GM13976 (cell line): ENCODE measurements around the gene SLC8A1.

ENCODE experiments used
- DNase-seq: peaks from one replicate; pipeline ENCODE4 v3.0.0; 2012; ENCODE audit warnings: low spot score
- CTCF ChIP-seq: IDR thresholded peaks from 2 replicates; pipeline ENCODE4 v1.5.1; 2012; ENCODE audit warnings: borderline replicate concordance, mild to moderate bottlenecking; ENCODE audit not compliant: insufficient read depth; ENCODE audit errors: extremely low read depth, missing control alignments, control extremely low read depth
- in situ Hi-C: fragments of 300-500 bp; cut with MboI; formaldehyde crosslinking; loops from one replicate; pipeline ENCODE4 v1.12.0; 2022; ENCODE audit warnings: low sequenced_read_pairs, mixed read lengths, inconsistent platforms; ENCODE audit not compliant: unreplicated experiment

The SLC8A1 gene

GRCh38 chr2:40299781-40300180 lies 152.1 kb downstream of the SLC8A1 start:
- TF ChIP-seq CTCF: no peak
- no peak for DNase-seq
- in situ Hi-C loops: no loop called here

- in situ Hi-C loops: no loop called here
- DNase-seq: no peak
- no peak for TF ChIP-seq CTCF
Observed at GRCh38 chr2:40299173-40299572, 152.7 kb downstream of the SLC8A1 start.

GRCh38 chr2:40298026-40298425 lies 153.9 kb downstream of the SLC8A1 start:
- in situ Hi-C loops: no loop called here
- no peak for TF ChIP-seq CTCF
- no peak for DNase-seq

- in situ Hi-C loops: no loop called here
- no peak for DNase-seq
- TF ChIP-seq CTCF: no peak
Observed at GRCh38 chr2:40292291-40292690, 159.6 kb downstream of the SLC8A1 start.

GRCh38 chr2:40289771-40290404 lies 162.0 kb downstream of the SLC8A1 start:
- no peak for DNase-seq
- TF ChIP-seq CTCF: no peak
- in situ Hi-C loops: no loop called here

- TF ChIP-seq CTCF: no peak
- DNase-seq: no peak
- in situ Hi-C loops: no loop called here
Observed at GRCh38 chr2:40287773-40288172, 164.1 kb downstream of the SLC8A1 start.
